Stimulated activated CD4-positive, alpha-beta T cell treated with anti-CD3 and anti-CD28 coated beads, Interleukin-4, amount 100 ng/mL, for 4 hours (primary cell): ENCODE data around the gene MEG3.
A peak's percentile ranks its signal among the peaks of the same experiment; 100 is the strongest.

ENCODE experiments used
- DNase-seq, 2 experiments: peaks; one replicate each; pipeline ENCODE4 v3.0.0-alpha.2; 2020

Gene MEG3

DNA sequence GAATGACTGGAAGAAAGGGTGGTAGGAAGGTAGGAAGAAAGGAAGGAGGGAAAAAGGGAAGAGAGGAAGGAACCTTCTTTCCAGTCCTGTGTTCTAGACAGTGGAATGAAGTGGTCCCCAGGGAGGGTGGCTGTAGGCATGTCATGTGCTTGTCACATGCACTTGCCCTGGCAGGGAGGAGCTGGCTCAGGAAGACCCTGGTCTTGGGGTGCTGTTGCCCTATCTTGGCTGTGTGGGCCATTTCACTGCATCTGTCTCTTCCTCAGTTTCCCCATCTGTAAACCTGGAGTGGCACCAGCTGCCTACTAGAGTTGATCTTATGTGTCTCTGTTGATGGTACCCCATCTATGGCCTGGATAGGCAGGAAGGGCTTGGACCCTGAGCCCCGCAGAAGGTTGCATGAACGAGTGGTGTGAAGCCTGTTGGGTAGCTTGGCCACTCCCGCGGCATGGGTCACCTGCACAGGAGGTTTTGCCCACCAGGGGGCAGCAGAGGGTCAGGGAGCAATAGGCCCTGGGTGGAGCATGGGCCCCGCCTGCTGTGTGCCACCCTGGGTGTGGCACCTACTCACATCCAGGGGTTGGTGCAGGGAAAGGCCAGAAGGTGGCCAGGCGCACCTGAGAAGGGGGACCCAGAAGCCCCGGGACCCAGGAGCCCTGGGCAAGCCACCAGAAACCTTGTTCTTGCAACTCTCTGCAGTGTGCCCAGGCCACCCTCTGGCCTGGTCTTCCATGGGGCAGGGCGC is 25.1 kb downstream of the MEG3 start:
- DNase-seq: peak; percentile 68 to 79

GRCh38 chr14:100851586-100851916 is 25.6 kb downstream of the MEG3 start:
- no peak for DNase-seq

DNA sequence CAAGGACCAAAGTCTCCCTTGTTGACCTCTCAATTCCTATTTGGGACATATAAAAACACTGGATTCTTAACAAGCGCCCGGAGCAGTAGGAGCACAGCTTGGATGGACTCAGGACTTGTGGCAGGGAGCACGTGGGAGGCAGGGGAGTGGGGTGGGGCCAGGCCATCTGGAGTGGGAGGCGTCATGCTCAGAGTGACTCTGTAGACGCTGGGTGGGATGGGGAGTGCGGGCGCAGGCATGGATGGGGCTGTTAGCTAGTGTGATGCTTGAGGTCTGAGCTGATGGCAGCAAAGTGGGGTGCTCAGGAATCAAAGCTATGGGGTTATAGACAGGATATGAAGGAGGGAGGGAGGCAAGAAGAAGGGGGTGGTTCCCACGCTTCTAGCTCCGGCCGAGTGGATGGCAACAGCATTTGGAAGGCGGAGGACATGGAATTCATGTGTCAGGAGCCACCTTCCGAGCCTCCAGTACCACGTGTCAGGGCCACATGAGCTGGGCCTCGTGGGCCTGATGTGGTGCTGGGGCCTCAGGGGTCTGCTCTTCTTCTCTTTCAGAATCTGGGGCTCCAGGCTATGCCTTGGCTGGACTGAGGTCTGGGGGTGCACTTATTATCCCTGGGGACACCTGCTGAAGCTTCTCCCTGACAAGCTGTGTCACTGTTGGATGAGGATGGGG is 26.2 kb downstream of the MEG3 start:
- no peak for DNase-seq

GRCh38 chr14:100854435-100854834 is 28.5 kb downstream of the MEG3 start:
- DNase-seq: no peak

DNA sequence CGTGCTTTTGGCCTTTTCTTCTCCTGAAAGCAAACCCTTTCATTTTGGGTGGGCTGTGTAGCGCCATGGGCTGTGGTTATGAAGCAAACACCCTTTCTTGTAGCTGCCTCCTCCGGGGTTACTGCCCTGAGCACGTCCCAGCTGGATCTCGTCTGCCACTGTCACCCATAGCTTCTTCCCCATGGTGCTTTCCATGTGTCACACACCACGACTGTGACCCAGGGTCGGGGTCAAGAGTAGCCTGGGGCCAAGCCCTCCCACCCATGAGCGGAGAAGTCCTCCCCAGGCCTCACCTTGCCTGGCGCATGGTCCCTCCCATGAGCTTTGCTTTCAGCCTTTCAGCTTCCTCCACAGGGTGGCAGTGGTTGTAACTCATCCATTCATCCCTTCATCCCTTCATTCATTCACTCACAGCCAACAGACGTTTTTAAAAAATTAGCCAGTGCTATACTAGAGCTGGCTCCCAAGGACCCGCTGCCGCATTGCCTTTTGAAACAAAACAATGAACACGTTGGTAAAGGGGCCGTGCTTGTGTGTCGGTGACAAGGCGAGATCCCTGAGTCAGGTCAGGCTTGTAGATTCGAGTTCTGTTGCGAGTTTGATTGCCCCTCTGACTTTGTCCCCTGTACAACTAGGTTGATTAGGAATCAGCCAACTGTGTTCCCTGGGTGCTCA is 29.5 kb downstream of the MEG3 start:
- no peak for DNase-seq

- DNase-seq: no peak
Measured at GRCh38 chr14:100856056-100856950, 30.4 kb downstream of the MEG3 start.

DNA sequence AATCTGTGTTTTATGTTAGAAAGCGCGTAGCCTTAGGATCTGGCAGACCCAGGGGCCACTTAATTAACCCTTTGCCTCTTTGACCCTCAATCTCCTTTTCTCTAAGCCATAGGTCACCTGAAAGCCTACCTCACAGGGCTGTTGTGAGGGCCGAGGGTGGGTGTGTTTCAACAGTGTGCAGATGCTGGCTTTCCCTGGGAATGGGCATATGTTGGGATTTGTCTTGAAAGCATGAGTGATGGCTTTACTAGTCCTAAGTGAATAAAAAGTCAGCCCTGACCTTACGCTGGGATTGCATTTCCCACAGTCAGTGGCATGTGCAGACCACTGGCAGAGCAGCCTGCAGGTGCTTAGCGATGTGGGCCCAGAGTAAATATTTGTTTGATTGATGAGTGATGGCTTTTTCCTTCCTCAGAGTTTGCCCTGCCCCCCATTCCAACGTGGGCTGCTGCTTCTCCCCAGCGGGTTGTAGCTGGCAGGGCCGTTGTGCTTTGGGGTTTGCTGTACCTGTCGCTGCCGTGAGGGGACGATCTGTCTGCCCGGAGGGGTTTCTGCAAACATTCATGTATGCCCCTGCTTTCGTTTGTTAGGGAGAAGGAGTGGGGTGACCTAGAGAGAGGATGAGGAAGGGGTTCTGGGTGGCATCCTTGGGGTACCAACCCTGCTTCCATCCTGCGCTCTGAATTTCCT is 31.5 kb downstream of the MEG3 start:
- DNase-seq: no peak

DNA sequence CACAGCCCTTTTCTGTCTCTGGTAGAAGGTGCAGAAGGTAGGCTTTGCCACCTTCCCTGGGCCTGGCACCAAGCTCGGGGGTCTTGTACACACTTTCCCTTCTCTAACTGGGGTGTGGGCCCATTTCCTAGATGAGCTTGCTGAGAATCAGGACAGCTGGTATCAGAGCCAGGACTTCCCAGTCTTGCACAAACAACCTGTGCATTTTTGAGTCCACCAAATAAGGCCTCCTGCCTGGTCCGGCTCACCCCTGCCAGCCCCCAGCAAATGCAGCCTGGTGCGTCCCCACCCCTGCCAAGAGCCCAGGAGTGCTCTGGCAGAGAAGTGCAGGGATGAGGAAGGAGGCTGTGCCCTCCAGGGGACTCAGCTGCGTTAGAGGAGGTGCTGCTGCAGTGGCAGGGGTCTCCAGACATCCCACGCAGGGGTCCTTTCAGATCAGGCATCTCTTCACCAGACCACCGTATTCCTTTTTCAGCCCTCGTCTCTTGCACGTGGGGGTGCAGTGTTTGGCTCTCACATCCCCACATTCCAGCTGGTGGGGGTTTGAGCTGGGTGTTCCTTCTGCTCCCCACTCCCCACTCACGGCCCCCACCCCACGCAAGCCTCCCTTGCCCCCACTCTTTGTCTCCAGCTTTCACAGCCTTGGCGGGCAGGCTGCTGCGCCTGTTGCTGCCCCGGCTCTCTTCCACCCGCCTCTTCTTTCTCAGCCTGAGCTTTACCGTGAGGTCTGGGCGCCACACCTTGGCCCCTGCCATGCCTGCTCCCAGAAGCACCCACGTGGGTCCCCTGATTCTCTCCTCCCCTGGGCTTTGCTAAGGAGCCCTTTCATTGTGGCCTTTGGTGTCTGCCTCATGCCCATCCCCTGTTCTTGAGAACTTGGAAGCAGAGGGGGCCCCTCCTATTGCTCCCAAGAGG is 32.3 kb downstream of the MEG3 start:
- DNase-seq: no peak

DNA sequence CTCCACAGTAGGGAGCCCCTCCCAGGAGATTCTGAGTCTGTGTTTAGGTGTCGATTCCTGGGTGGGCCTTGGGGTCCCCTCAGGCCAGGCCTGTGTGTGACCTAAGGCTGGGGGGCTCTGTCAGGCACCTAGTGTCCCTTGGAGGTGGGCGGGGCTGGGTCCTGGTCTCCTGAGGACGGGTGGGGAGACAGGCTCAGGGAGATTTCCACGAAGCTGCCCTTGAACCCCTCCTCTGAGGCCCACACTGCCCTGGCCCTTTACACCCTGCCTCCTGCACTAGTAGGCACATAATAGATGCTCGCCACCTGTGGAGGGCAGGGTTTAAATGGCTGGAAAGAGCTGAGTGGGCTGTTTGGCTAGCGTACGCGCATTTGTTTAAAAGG is 32.9 kb downstream of the MEG3 start:
- DNase-seq: no peak

- no peak for DNase-seq
Measured at GRCh38 chr14:100859781-100860180, 33.9 kb downstream of the MEG3 start.

- DNase-seq: no peak
Measured at GRCh38 chr14:100860556-100861187, 34.8 kb downstream of the MEG3 start.

DNA sequence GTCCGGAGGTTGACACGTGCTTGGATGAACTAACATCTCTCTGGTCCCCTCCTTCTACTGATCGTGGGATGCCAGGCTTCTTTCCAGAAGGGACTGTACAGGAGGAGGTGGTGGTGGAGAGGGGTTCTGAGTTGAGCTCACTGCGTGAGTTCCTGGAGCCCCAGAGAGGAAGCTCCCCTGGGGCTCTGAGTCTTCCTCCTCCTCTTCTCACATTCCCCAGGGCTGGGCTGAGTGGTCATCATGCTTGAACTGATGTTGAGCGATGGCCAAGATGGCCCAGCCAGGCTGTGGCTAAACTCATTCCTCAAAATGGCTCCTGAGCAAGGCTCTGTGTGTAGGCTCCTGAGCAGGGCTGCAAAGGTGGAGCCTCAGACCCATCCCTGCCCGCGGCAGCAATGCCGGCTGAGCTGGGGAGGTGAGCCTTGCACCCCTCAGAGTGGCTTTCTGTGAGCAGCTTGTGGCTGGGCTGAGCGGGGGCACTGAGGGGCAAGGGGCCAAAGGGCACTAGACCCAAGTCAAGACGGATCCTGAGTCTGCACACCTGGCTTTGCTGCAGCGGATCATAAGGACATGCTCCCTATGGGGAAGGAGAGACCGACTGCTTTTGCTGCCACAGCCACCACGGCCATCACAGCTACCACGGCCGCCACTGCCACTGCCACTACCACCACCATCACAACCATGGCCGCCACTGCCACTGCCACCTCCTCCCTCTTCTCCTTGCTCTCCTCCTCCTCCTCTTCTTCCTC is 35.4 kb downstream of the MEG3 start:
- no peak for DNase-seq

GRCh38 chr14:100861937-100862247 is 36.0 kb downstream of the MEG3 start:
- no peak for DNase-seq

GRCh38 chr14:100862277-100862676 is 36.4 kb downstream of the MEG3 start:
- no peak for DNase-seq

GRCh38 chr14:100862793-100863192 is 36.9 kb downstream of the MEG3 start:
- no peak for DNase-seq

GRCh38 chr14:100864206-100864605 is 38.3 kb downstream of the MEG3 start:
- DNase-seq: no peak

DNA sequence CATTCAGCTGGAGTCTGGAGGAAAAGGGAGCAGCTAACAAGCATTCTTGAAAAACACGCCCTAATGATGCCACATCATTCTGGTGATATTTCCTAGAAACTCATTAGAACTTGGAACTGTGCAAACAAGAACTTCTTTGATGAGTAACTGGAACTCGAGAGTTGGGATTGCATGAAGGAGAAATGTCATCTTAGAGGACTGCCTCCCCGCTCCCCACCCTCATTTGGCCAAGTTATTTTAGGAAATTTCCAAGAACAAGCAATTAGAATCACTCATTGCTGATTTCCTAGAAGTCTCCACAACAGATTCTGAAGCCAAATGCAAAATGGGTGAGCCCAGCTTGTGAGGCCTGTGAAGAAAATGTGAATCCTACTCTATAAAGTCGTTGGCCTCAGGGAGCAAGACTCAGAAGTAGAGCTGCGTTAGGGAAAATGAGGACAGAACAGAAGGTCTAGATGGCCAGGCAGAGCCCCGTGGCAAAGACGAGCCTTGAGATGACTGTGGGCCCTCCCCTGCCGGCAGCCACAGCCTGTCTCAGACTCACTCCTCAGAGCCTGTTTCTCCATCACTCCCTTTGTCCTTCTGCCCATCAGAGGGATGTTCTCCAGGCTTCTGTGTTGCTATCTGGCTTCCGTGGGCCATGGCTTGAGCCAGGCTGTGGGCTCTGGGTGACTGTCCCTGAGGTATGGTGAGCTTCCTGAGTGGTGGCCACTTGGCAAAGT is 39.2 kb downstream of the MEG3 start:
- DNase-seq: no peak

- DNase-seq: no peak
Measured at GRCh38 chr14:100865682-100866591, 40.0 kb downstream of the MEG3 start.
